A549 (cell line): ENCODE data around the gene CIAPIN1. TPM values are rescaled to one million over a fixed set of nuclear protein-coding genes. Genes with fewer than 3 reads are reported as not detected.

Experiments used
- ATAC-seq, 2 experiments: fragments of 200-7000 bp in 1 of 2; fragments of >200 bp in 1 of 2; cut with Nextera tagmentation in 1 of 2; cut with Tn5 transposase in 1 of 2; 3 replicates each; pipeline versions ENCODE4 v1.8.0 to v1.9.1; 2018 to 2020; ENCODE audit warnings: mild to moderate bottlenecking in 1 of 2, moderate library complexity in 1 of 2
- CTCF ChIA-PET: fragments of 300-600 bp; sonication (Branson Sonifier 250); formaldehyde crosslinking; extraction: SDS; loops from one replicate; lab custom pipeline; 2021; ENCODE audit warnings: antibody characterized with exemption, inconsistent platforms; lab: Yijun Ruan, JAX
- POLR2A ChIA-PET: fragments of 350-600 bp; formaldehyde crosslinking; extraction: SDS; loops from one replicate; lab custom pipeline; 2021; ENCODE audit warnings: antibody characterized with exemption, inconsistent platforms; lab: Yijun Ruan, JAX
- DNase-seq, 2 experiments: peaks; one replicate each; pipeline versions ENCODE4 v3.0.0 to v3.0.0-alpha.2; 2011 to 2016; ENCODE audit warnings: low read depth in 1 of 2, low spot score in 1 of 2
- FAIRE-seq: peaks from 2 replicates; lab custom pipeline; 2011; peaks lifted over from hg19 to GRCh38; lab: Jason Lieb, UNC
- H3K27ac ChIP-seq, 2 experiments: fragments of >200 bp; sonication (Bioruptor Twin); formaldehyde crosslinking; 3 replicates each; pipeline ENCODE4 v1.5.1; 2016 to 2017
- H3K4me1 ChIP-seq: fragments of >200 bp; sonication (Bioruptor Twin); formaldehyde crosslinking; 3 replicates; pipeline ENCODE4 v1.6.1; 2016
- H3K4me2 ChIP-seq: fragments of >200 bp; sonication (Bioruptor Twin); formaldehyde crosslinking; 3 replicates; pipeline ENCODE4 v1.6.1; 2016
- H3K4me3 ChIP-seq: fragments of >200 bp; sonication (Bioruptor Twin); formaldehyde crosslinking; 3 replicates; pipeline ENCODE4 v1.5.1; 2016
- H3K9me3 ChIP-seq: fragments of >200 bp; sonication (Bioruptor Twin); formaldehyde crosslinking; 3 replicates; pipeline ENCODE4 v1.6.1; 2016
- CEBPB ChIP-seq, 2 experiments: fragments of >200 bp in 1 of 2; sonication (Bioruptor Twin) in 1 of 2; formaldehyde crosslinking in 1 of 2; IDR thresholded peaks; 2 replicates each; pipeline ENCODE4 v1.6.1; 2012 to 2016
- CHD2 ChIP-seq: fragments of 150-350 bp; IDR thresholded peaks from 2 replicates; pipeline ENCODE4 v1.6.1; 2014; ENCODE audit warnings: low read length; ENCODE audit not compliant: partially characterized antibody
- EHMT2 ChIP-seq: fragments of 200-600 bp; sonication (generic); IDR thresholded peaks from 2 replicates; pipeline ENCODE4 v1.6.1; 2016; ENCODE audit warnings: antibody characterized with exemption, low read depth, mild to moderate bottlenecking, moderate library complexity
- ESRRA ChIP-seq: fragments of 150-350 bp; IDR thresholded peaks from 2 replicates; pipeline ENCODE4 v1.6.1; 2014; ENCODE audit warnings: mild to moderate bottlenecking, low read length, borderline replicate concordance
- FOSL2 ChIP-seq, 2 experiments: fragments of 450-650 bp in 1 of 2; fragments of >200 bp in 1 of 2; sonication (Bioruptor Twin) in 1 of 2; formaldehyde crosslinking; IDR thresholded peaks; 2 replicates each; pipeline versions ENCODE4 v1.5.0 to v1.6.1; 2016 to 2020; ENCODE audit warnings: mild to moderate bottlenecking in 1 of 2, moderate library complexity in 1 of 2
- GATA3 ChIP-seq: IDR thresholded peaks from 2 replicates; pipeline ENCODE4 v1.6.1; 2012; ENCODE audit warnings: borderline replicate concordance
- HOXA7 ChIP-seq: fragments of 250-450 bp; sonication (Bioruptor Pico); IDR thresholded peaks from 2 replicates; pipeline ENCODE4 v1.5.0; 2020; ENCODE audit warnings: mild to moderate bottlenecking, moderate library complexity
- HOXB5 ChIP-seq: fragments of 250-450 bp; sonication (Bioruptor Pico); IDR thresholded peaks from 2 replicates; pipeline ENCODE4 v1.5.0; 2020; ENCODE audit warnings: mild to moderate bottlenecking, moderate library complexity
- JUNB ChIP-seq: fragments of >200 bp; sonication (Bioruptor Twin); formaldehyde crosslinking; IDR thresholded peaks from 2 replicates; pipeline ENCODE4 v1.6.1; 2016
- MAFK ChIP-seq: fragments of 450-650 bp; IDR thresholded peaks from 2 replicates; pipeline ENCODE4 v1.6.1; 2014; ENCODE audit not compliant: partially characterized antibody
- MAZ ChIP-seq: fragments of 150-350 bp; IDR thresholded peaks from 2 replicates; pipeline ENCODE4 v1.6.1; 2014; ENCODE audit warnings: antibody characterized with exemption, low read depth, low read length, borderline replicate concordance
- NFE2L2 ChIP-seq: fragments of 150-350 bp; conservative IDR thresholded peaks from 2 replicates; pipeline ENCODE4 v1.6.1; 2014; ENCODE audit warnings: low read length
- RARB ChIP-seq: fragments of 250-450 bp; sonication (Bioruptor Pico); IDR thresholded peaks from 2 replicates; pipeline ENCODE4 v1.8.0; 2021; ENCODE audit warnings: mild to moderate bottlenecking, moderate library complexity
- RFX5 ChIP-seq: fragments of 450-650 bp; IDR thresholded peaks from 2 replicates; pipeline ENCODE4 v1.7.1; 2014; ENCODE audit warnings: antibody characterized with exemption, mild to moderate bottlenecking, moderate library complexity
- RNF2 ChIP-seq: fragments of 200-600 bp; sonication (generic); IDR thresholded peaks from 2 replicates; pipeline ENCODE4 v1.6.1; 2016; ENCODE audit warnings: low read depth, mild to moderate bottlenecking, antibody characterized with exemption, moderate library complexity, borderline replicate concordance
- SMC3 ChIP-seq: fragments of >200 bp; sonication (Bioruptor Twin); formaldehyde crosslinking; IDR thresholded peaks from 3 replicates; pipeline ENCODE4 v1.6.1; 2018; ENCODE audit warnings: inconsistent platforms
- ZNF302 ChIP-seq: fragments of 250-450 bp; sonication (Bioruptor Pico); IDR thresholded peaks from 2 replicates; pipeline ENCODE4 v1.9.0; 2021; ENCODE audit warnings: inconsistent platforms, mild to moderate bottlenecking, moderate library complexity
- ZSCAN20 ChIP-seq: fragments of 250-450 bp; sonication (Bioruptor Pico); IDR thresholded peaks from 2 replicates; pipeline ENCODE4 v1.8.0; 2022; ENCODE audit warnings: mild to moderate bottlenecking, moderate library complexity
- WGBS: methylation state at CpG from one replicate; pipeline ENCODE4 v1.1.6; 2017; ENCODE audit errors: missing lambda C conversion rate; 5-methylcytosine and 5-hydroxymethylcytosine counted together
- polyA plus RNA-seq, 4 experiments: library from polyadenylated mRNA; depleted of rRNA in 3 of 4; stranded (reverse); fragments of >200 nt; fragmentation: RNase III in 1 of 4; extraction: RNeasy Plus Mini Kit Qiagen cat#74134 plus additional on column Dnase treatment in 1 of 4; gene quantifications; 2 replicates in 3 of 4; 3 replicates in 1 of 4; pipeline ENCODE4 v1.2.3, GENCODE V29; 2011 to 2017
- TF ChIP-seq, protein P1 (sequence below): IDR thresholded peaks from 2 replicates; pipeline ENCODE4 v1.6.1; 2012
- TF ChIP-seq, protein P2 (sequence below): fragments of 450-650 bp; IDR thresholded peaks from 2 replicates; pipeline ENCODE4 v1.6.1; 2014; ENCODE audit warnings: antibody characterized with exemption
- TF ChIP-seq, protein P3 (sequence below): IDR thresholded peaks from 2 replicates; pipeline ENCODE4 v1.6.1; 2012; ENCODE audit warnings: low read depth, borderline replicate concordance
- TF ChIP-seq, protein P4 (sequence below): IDR thresholded peaks from 2 replicates; pipeline ENCODE4 v1.6.1; 2012

The CIAPIN1 gene
- polyA plus RNA-seq, 2 of the 4 experiments (the other 2 are of a cell fraction) = 71.5 to 101 TPM

DNA sequence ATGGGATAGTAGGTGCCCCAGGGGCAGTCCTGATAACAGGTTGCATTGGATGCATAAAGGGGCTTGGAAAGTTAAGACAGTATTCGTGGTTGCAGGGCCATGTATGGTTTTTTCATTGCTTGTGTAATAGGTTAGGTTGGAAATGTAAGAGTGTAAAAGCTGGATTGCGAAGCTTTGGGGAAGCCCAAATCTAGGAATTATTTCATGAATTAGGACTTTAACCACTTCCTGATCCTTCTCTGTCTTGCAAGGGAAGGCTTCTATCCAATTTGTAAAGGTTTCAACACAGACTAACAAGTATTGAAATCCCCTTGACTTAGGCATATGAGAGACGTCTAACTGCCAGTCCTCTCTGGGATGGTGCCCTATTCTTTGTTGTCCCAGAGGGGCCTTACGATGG, 50.4 kb downstream of the CIAPIN1 start:
- Histone ChIP-seq H3K4me3 (no peak overlapping the region), H3K27ac (no peak overlapping the region), H3K4me1 (no peaks in the 10 kb centered on the region), H3K4me2 (no peak overlapping the region), H3K9me3 (no peaks in the 10 kb centered on the region)
- TF ChIP-seq, protein P1, sequence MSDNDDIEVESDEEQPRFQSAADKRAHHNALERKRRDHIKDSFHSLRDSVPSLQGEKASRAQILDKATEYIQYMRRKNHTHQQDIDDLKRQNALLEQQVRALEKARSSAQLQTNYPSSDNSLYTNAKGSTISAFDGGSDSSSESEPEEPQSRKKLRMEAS = no peak
- TF ChIP-seq FOSL2 (IDR thresholded peaks at IDR 0.05) (no peak), FOSL2 (CRISPR knock-in tag; IDR thresholded peaks at IDR 0.05) (no peak), HOXB5 (CRISPR knock-in tag) (no peak), RNF2 (no peak), GATA3 (no peak), SMC3 (no peak), MAZ (no peak), CHD2 (no peak), NFE2L2 (no peak)
- TF ChIP-seq, protein P2, sequence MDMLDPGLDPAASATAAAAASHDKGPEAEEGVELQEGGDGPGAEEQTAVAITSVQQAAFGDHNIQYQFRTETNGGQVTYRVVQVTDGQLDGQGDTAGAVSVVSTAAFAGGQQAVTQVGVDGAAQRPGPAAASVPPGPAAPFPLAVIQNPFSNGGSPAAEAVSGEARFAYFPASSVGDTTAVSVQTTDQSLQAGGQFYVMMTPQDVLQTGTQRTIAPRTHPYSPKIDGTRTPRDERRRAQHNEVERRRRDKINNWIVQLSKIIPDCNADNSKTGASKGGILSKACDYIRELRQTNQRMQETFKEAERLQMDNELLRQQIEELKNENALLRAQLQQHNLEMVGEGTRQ = no peak
- ATAC-seq (no peak), FAIRE-seq (no peak), DNase-seq (no peak)
- ChIA-PET CTCF (interaction anchor here (0.5 to 3.0 kb wide), 3 partner anchors 9 to 92 kb away, joined by 3 to 14 read pairs (median 4); no protein-coding TSS in a partner anchor), POLR2A (no interaction called here)
- WGBS = 57% methylated on average over 4 of the region's 4 CpGs

DNA sequence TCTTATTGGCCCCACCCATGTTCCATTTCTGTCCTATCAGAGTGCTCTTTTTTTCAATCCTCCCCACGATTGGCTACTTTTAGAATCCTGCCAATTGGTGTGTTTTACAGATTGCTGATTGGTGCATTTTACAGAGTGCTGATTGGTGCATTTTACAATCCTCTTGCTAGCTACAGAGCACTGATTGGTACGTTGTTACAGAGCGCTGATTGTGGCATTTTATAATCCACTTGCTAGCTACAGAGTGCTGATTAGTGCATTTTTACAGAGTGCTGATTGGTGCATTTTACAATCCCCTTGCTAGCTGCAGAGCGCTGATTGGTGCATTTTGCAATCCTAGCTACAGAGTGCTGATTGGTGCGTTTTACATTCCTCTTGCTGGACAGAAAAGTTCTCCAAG, 52.2 kb downstream of the CIAPIN1 start:
- DNase-seq (no peak), FAIRE-seq (no peak), ATAC-seq (no peak)
- TF ChIP-seq, protein P3, sequence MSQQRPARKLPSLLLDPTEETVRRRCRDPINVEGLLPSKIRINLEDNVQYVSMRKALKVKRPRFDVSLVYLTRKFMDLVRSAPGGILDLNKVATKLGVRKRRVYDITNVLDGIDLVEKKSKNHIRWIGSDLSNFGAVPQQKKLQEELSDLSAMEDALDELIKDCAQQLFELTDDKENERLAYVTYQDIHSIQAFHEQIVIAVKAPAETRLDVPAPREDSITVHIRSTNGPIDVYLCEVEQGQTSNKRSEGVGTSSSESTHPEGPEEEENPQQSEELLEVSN = no peak
- TF ChIP-seq MAFK = peak; percentile 92
- no peaks in the 10 kb centered on the region for H3K4me1 ChIP-seq
- H3K27ac ChIP-seq = no peak overlapping the region
- ChIA-PET POLR2A (no interaction called here), CTCF (interaction anchor here (0.8 to 3.0 kb wide), 9 partner anchors 9 to 95 kb away, joined by 3 to 14 read pairs (median 3); partner anchors contain the start of gene CCL17)
- H3K4me3 ChIP-seq = no peak overlapping the region
- H3K4me2 ChIP-seq = no peak overlapping the region
- WGBS = 61% methylated on average over 5 of the region's 5 CpGs
- no peaks in the 10 kb centered on the region for H3K9me3 ChIP-seq

DNA sequence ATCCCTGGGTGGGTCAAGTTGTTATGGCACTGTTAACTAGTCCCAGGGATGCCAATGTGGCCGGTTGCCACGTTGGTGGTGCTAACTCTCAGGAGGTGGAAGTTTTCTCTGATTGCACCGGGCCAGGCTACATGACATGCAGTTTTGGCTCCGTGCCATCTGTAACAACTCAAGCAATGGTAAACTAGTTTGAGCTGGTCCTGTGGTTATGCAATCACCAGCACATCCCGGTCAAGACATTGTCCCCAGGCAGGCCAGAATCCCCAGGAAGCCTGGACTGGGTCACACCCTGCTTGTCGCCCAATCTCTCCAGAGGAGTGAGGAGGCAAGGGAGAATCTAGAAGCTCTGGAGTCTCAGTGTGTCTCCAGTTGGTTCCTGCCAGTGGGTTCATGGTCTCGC, 52.7 kb downstream of the CIAPIN1 start:
- 38% methylated on average over 7 of the region's 7 CpGs for WGBS
- no peak overlapping the region for H3K4me3 ChIP-seq
- no peak for FAIRE-seq
- CTCF ChIA-PET = interaction anchor here (0.8 to 3.0 kb wide), 9 partner anchors 9 to 94 kb away, joined by 3 to 14 read pairs (median 4); partner anchors contain the start of gene CCL17
- TF ChIP-seq EHMT2 (no peak), RARB (no peak), CHD2 (no peak), ZNF302 (no peak), RFX5 (no peak), CEBPB (IDR thresholded peaks at IDR 0.05) (peak; percentile 28 to 51; a peak in 1 of 4 replicates), JUNB (no peak), ZSCAN20 (no peak)
- TF ChIP-seq, all 56 proteins: peak for 1
- Histone ChIP-seq H3K4me2 (no peak overlapping the region), H3K27ac (no peak overlapping the region), H3K9me3 (no peaks in the 10 kb centered on the region), H3K4me1 (no peaks in the 10 kb centered on the region)
- DNase-seq (no peak), ATAC-seq (no peak)
- POLR2A ChIA-PET = no interaction called here

DNA sequence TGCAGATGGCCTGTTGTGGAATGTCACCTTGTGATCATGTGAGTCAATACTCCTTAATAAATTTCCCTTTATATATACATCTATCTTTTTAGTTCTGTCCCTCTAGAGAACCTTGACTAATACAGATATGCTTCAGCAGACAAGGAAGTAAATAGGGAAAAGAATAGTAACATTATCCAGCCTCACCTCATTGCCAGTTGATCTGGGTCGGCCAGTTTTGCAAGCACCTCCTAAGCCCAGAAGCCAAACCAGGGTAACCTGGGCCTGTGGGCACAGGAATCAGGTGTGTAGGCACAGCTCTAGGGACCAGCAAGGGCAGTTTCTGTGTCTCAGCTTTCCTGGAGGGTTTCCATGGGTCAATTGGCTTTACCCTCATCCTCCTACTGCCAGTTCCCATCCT, 54.5 kb downstream of the CIAPIN1 start:
- H3K27ac ChIP-seq = no peak overlapping the region
- no peak for DNase-seq
- TF ChIP-seq FOSL2 (IDR thresholded peaks at IDR 0.05) = no peak
- no peak for TF ChIP-seq FOSL2 (CRISPR knock-in tag; IDR thresholded peaks at IDR 0.05)
- no peak for TF ChIP-seq RFX5
- no peak for TF ChIP-seq ZNF302
- TF ChIP-seq GATA3 = no peak
- no peak for TF ChIP-seq HOXA7
- TF ChIP-seq, protein P4, sequence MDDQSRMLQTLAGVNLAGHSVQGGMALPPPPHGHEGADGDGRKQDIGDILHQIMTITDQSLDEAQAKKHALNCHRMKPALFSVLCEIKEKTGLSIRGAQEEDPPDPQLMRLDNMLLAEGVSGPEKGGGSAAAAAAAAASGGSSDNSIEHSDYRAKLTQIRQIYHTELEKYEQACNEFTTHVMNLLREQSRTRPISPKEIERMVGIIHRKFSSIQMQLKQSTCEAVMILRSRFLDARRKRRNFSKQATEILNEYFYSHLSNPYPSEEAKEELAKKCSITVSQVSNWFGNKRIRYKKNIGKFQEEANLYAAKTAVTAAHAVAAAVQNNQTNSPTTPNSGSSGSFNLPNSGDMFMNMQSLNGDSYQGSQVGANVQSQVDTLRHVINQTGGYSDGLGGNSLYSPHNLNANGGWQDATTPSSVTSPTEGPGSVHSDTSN = no peak
- no peak for TF ChIP-seq ESRRA
- ChIA-PET CTCF (interaction anchor here (0.7 to 3.2 kb wide), 5 partner anchors 10 to 499 kb away, joined by 3 to 14 read pairs (median 5); no protein-coding TSS in a partner anchor), POLR2A (no interaction called here)
- no peak for FAIRE-seq
- H3K9me3 ChIP-seq = no peaks in the 10 kb centered on the region
- H3K4me2 ChIP-seq = no peak overlapping the region
- 50% methylated on average over 1 of the region's 1 CpG for WGBS
- ATAC-seq = no peak
- no peak overlapping the region for H3K4me3 ChIP-seq
- peaks cover 11% of the 10 kb centered on the region for H3K4me1 ChIP-seq
